ENCODE measurements around the gene TEX48.

The TEX48 gene

GRCh38 chr9:114694146-114694545, 12.2 kb upstream of the TEX48 start:
- DNase-seq (ENCODE audit: low read depth in 4 of 4, low spot score in 1 of 4): no peak

GRCh38 chr9:114693248-114693855, 11.4 kb upstream of the TEX48 start:
- no peak for DNase-seq (ENCODE audit: low read depth in 4 of 4, low spot score in 1 of 4)

- DNase-seq (ENCODE audit: low read depth in 4 of 4, low spot score in 1 of 4): no peak
Observed at GRCh38 chr9:114691956-114692295, 9.9 kb upstream of the TEX48 start.

- peak in 3 of 4 experiments; percentile 38 to 64 (median 47) for DNase-seq (ENCODE audit: low read depth in 4 of 4, low spot score in 1 of 4)
Observed at GRCh38 chr9:114691046-114691955, 9.3 kb upstream of the TEX48 start.

GRCh38 chr9:114690308-114690707, 8.3 kb upstream of the TEX48 start:
- no peak for DNase-seq (ENCODE audit: low read depth in 4 of 4, low spot score in 1 of 4)

GRCh38 chr9:114689813-114690212, 7.8 kb upstream of the TEX48 start:
- no peak for DNase-seq (ENCODE audit: low read depth in 4 of 4, low spot score in 1 of 4)

- no peak for DNase-seq (ENCODE audit: low read depth in 4 of 4, low spot score in 1 of 4)
Observed at GRCh38 chr9:114688909-114689610, 7.1 kb upstream of the TEX48 start.

- no peak for DNase-seq (ENCODE audit: low read depth in 4 of 4, low spot score in 1 of 4)
Observed at GRCh38 chr9:114688379-114688778, 6.4 kb upstream of the TEX48 start.

- no peak for DNase-seq (ENCODE audit: low read depth in 4 of 4, low spot score in 1 of 4)
Observed at GRCh38 chr9:114687034-114687433, 5.0 kb upstream of the TEX48 start.

- DNase-seq (ENCODE audit: low read depth in 4 of 4, low spot score in 1 of 4): no peak
Observed at GRCh38 chr9:114685951-114686350, 4.0 kb upstream of the TEX48 start.

- DNase-seq (ENCODE audit: low read depth in 4 of 4, low spot score in 1 of 4): no peak
Observed at GRCh38 chr9:114684036-114684435, 2.0 kb upstream of the TEX48 start.

GRCh38 chr9:114682846-114683245, 854 bp upstream of the TEX48 start:
- DNase-seq (ENCODE audit: low read depth in 4 of 4, low spot score in 1 of 4): no peak

- no peak for DNase-seq (ENCODE audit: low read depth in 4 of 4, low spot score in 1 of 4)
Observed at GRCh38 chr9:114680259-114681001, 1.6 kb downstream of the TEX48 start.

- DNase-seq (ENCODE audit: low read depth in 4 of 4, low spot score in 1 of 4): no peak
Observed at GRCh38 chr9:114678795-114679194, 3.2 kb downstream of the TEX48 start.

GRCh38 chr9:114678130-114678529, 3.9 kb downstream of the TEX48 start:
- DNase-seq (ENCODE audit: low read depth in 4 of 4, low spot score in 1 of 4): no peak

GRCh38 chr9:114677418-114677817, 4.6 kb downstream of the TEX48 start:
- no peak for DNase-seq (ENCODE audit: low read depth in 4 of 4, low spot score in 1 of 4)

- DNase-seq (ENCODE audit: low read depth in 4 of 4, low spot score in 1 of 4): no peak
Observed at GRCh38 chr9:114676901-114677300, 5.1 kb downstream of the TEX48 start.

- no peak for DNase-seq (ENCODE audit: low read depth in 4 of 4, low spot score in 1 of 4)
Observed at GRCh38 chr9:114674798-114675540, 7.0 kb downstream of the TEX48 start.

- DNase-seq (ENCODE audit: low read depth in 4 of 4, low spot score in 1 of 4): no peak
Observed at GRCh38 chr9:114674076-114674797, 7.8 kb downstream of the TEX48 start.

- no peak for DNase-seq (ENCODE audit: low read depth in 4 of 4, low spot score in 1 of 4)
Observed at GRCh38 chr9:114671605-114672004, 10.4 kb downstream of the TEX48 start.
